Activated naive CD4-positive, alpha-beta T cell treated with Interleukin-2 at 50 U/mL for 16 hours (primary cell): Measurements from ENCODE around the gene ICAM1.

Source experiments
- DNase-seq: peaks from one replicate; pipeline ENCODE4 v3.0.0-alpha.2; 2020

ICAM1 gene

DNA sequence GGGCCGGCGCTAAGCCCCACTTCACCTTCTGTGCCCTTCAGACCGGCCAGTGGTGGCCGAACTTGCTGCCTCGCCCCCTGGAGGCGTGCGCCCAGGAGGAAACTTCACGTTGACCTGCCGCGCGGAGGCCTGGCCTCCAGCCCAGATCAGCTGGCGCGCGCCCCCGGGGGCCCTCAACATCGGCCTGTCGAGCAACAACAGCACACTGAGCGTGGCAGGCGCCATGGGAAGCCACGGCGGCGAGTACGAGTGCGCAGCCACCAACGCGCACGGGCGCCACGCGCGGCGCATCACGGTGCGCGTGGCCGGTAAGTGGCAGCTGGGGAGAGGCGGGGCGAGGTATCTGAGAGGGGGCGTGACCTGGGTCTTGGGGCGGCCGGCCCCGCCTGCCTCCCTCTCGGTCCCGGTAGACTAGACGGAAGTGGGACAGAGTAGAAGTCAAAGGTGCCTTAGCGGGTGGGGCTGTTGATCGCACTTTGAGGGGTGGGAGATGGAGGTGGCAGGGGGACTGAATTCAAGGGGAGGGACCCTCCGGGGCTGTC, 24.5 kb downstream of the ICAM1 start:
- peak; percentile 71 for DNase-seq

GRCh38 chr19:10295847-10296591, 25.1 kb downstream of the ICAM1 start:
- no peak for DNase-seq

DNA sequence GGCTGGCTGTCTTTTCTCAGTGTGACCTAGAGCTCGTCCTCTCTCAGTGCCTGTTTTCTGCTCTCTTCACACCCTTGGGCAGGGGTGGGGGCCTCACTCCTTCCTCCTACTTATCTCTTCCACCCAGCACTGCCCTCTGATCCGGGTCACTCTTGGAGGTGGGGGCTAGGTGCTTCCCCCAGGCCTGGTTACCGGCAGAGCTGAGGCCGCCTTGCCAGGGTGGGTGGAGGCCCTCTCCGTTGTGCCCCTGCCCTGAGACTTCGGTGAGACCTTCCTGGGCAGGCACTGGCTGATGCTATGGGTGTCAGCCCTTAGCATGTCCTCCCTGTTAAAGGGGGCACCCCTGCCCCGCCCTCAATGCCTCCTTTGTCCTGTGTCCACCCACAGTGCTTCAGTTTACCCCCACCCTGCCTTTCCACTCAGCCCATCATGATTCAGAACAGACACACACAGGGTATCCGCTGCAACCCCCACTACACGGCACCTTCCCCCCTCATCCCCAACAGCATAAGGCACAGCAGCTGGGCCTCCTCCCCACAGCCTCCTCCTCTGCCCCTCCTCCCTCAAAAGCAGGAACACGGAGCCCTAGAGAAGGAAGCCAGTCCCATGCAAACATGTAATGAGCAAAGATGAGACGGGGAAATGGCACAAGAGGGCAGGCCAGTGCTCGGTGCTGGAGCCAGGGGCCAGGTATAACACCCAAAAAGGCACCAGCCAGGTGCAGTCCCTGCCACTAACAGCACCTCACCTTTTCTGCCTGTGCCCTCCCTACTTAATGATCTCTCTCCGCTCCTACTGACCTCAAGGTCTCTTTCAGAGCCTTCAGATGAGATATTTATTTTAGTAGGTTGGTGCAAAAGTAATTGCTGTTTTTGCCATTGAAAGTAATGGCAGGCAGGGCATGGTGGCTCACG, 28.9 kb downstream of the ICAM1 start:
- no peak for DNase-seq

DNA sequence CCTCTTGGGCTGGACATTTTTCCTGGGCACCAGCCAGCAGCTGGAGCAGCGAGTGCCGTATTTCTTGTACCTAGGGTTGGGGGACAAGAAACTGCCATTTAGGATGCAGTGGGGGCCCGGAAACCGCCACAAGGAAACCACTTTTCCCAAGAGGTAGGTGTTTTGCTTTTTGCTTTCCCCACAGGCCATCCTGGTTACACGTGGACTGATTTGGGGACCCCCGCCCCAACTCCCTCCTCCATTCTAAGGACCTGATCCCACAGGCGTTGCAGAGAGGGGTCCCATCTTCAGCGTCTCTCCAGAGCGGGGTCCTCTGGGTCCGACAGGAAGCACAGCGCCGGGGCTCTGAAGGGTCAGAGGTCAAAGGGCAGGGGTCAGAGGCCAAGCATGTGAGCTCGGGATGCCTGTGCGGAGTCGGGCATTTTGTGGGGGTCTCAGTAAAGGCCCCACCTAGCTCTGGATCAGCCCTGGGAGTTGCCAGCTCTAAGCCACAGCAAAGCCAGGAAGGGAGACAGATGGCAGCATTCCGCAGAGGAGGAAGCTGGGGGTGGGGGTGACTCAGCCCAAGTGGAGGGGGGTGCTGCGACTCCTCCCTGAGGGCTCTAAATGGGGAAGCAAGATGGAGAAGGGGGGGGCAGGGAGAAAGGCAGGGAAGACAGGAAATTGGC, 34.4 kb downstream of the ICAM1 start:
- no peak for DNase-seq

DNA sequence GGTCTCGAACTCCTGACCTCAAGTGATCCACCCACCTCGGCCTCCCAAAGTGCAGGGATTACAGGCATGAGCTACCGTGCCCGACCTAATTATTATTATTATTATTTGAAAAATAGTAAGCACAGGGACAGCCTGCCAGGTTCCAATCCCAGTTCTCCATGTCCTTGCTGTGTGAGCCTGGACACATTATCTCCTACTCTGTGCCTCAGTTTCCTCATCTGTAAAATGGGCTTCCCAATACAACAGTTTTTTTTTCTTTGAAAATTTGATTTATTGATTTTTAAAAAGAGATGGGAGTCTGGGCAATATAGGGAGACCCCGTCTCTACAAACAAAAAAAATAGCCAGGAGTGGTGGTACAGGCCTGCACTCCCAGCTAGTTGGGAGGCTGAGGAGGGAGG, 35.4 kb downstream of the ICAM1 start:
- DNase-seq, result no peak

DNA sequence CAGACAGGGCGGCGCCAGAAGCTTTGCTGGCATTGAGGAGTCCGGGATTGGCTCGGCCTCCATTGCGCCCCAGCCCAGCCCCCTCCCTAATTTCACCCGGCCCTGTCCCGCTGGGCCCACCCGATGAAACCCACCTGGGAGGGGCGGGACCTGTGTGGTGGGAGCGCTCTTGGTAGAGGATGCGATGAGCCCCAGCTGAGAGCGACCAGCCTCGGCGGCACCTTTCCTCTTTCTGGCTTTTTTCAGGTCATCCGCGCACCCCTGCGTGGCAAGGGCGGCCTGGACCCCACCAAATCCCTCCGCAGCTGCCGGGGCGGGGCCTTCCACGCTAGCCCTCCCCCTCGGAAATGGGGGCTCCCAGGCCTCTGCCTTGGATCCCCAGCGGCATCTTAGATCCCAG, 38.5 kb downstream of the ICAM1 start, which contains the start of gene ZGLP1:
Gene ZGLP1 (minus strand): TSS at position 393 of the 400 bp plus-strand sequence.
- DNase-seq, result no peak

DNA sequence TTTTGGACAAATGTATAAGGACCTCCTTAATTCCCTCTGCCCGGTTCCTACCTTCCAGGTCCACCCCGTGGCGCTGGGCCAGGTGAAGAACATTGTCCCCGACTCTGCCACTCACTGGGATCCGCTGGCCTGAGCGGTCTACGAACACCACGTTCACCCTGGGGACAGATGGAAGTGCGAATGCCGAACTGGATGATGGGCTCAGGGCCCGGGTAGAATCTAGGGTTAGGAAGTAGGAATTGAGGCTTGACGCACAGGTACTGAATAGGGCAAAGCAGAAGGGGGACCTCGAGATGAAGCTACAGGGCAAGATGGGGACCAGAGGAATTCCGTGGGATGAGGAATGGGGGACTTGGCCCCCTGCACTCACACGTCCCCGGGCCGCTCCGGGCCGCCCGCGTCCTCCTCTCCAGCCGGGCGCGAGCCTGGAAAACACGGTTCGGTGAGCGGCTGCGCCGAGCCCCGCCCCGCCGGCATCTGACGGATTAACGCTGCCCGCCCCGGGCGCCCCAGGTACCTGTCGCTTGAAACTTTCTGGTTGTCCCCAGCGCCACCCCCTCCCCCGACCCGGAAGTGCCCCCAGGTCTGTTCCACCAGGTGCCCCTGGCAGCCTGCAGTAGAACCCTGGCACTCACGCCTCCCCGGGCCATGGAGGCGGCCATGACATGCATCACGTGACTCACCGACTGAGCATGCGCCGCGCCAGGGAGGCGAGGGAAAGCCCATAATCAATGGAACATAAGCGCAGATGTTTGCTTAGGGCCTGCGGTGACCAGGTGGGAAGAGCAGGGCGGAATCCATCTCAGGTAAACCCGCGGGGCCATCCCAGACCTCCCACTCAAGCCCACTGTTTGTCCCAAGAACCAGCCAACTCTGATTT, 44.7 kb downstream of the ICAM1 start, which contains the start of gene FDX2:
Gene FDX2 (minus strand): TSS at position 681 of the 880 bp plus-strand sequence. CDS start 19 bp downstream, at position 662.
- DNase-seq, result peak; percentile 93

DNA sequence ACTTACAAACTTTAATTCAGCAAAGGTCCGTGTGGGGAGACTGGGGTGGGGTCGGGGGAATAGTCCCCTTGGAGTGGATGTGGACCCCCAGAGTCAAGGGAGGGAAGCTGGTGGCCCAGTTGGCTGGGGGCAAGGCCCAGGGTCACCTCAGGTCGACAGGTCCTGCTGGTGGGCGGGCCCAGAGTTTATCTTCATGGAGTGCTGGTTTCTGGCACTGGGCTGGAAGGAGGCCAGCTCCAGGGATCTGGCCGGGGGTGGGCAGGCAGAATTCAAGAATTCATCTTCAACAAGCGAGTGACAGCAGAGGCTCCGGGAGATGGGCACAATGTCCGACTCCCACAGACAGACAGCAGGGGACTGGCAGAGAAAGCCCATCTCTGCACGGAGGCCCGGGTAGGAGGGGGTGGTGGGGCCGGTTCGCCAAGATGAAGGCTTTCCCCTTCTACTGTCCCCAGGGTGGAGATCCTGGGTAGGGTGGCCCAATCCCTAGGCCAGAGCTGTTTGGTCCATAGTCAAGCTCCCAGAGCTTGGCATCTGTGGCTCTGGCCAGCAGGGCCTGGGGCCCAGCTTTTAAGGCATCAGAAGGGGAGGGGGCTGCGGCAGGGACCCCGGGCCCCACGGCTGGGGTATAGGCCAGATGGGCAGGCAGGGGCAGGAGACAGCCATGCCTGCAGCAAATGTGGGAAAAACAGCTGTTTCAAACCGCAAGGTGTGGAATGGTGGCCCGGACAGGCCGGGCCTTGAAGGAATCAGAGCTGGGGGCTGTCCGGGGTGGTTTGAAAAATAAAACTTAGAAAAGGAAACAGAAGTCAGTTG, 45.5 kb downstream of the ICAM1 start:
- DNase-seq, result no peak

DNA sequence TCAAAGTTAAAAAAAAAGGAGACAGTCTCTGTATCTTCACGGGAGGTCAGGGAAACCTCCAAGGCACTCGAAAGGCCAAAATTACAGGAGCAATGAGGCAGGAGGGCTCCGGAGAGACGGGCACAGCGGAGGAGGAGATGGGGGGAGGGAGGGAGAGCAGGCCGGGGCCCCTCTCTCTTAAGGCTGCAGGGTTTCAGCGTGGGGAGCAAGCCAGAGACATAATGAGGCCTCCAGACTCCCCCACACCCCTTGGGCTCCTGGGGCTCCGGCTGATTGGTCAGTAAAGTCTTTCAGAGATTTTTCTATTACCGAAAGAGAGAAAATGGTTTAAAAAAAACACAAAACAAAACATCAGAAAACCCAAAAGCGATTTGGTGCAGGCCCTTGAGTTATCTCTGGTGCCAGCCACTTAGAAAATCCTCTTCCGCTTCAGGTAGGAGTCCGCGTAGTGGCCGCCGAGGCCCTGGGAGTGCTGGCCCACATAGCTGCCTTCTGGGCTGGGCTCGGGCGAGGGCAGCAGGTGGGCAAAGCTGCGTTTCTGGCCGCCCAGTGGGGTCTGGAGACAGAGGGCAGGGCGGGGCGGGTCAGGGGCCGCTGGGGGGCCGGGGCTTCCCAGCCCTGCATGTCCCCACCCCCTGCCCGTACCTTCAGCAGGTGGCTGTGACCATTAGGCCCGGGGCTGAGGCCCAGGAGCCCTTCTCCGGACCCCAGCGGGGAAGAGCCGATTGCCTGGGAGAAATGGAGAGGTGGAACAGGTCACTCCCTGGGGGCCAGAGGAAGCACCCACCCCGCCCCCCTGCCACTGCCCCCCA, 46.3 kb downstream of the ICAM1 start:
- no peak for DNase-seq

- DNase-seq, result no peak
Observed at GRCh38 chr19:10317857-10318462, 47.0 kb downstream of the ICAM1 start.

- DNase-seq, result no peak
Observed at GRCh38 chr19:10318807-10319682, 48.1 kb downstream of the ICAM1 start.

DNA sequence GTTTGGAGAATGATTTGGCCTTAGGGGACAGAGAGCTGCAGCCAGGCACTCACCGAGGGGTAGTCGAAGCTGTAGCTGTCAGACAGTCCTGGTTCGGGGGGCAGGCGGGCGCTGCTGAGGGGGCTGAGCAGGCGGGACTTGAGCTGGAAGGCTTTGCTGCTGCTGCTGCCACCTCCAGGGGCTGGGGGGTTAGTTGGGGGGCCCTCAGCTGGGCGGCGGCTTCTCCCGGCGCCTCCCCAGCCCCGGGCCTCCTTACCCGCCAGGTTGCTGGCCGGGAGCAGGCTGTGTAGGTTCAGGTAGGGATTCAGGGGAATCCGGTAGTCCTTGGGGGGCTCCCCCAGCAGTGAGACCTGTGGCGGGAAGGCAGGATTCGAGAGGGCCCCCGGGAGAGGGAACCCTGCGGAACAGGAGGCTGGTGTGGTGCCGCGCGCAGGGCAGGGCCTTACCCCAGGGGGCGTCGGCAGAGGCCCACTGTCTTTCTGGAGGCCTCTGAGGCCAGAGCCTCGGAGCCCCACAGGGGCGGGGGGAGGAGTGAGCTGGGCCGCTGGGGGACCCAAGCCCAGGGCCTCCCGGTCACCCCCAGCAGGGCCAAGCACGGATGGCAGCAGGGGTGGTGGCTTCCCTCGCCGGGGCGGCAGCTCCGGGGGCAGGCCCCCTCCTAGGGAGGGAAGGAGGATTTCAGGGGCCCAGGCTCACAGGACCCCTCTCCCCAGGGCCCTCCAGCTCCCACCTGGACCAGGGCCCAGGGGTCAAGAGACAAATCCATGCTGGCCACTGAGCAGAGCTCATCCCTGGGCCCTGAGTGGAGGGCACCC, 49.9 kb downstream of the ICAM1 start:
- DNase-seq, result no peak

DNA sequence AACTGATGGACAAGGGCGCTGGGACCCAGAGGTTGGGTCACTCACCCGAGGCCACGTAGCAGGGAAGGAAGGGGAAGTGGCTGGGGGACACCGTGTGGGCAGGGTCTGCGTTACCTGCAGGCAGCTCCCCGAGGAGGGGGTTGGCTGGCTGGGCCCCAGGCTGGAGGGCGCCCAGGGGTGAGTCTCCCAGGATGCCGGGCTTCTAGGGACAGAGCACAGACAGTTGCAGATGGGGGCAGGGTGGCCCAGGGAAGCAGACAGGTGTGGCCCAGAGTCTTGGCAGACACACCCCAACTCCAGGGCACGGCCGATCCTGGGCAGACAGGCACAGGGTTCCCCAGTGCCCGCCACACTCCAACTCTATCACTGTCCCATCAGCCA, 50.5 kb downstream of the ICAM1 start:
- no peak for DNase-seq

- no peak for DNase-seq
Observed at GRCh38 chr19:10321874-10322835, 51.2 kb downstream of the ICAM1 start.

GRCh38 chr19:10325732-10326131, 54.8 kb downstream of the ICAM1 start:
- no peak for DNase-seq

- no peak for DNase-seq
Observed at GRCh38 chr19:10327793-10328192, 56.9 kb downstream of the ICAM1 start.
